H1 (cell line): ENCODE results near the gene EHD4. TPM values are rescaled to one million over a fixed set of nuclear protein-coding genes. Genes with fewer than 3 reads are reported as not detected.

Experiments used
- CTCF ChIA-PET: fragments of 300-600 bp; sonication (Branson Sonifier 250); formaldehyde crosslinking; loops from one replicate; lab custom pipeline; 2021; ENCODE audit not compliant: partially characterized antibody; lab: Charles Lee
- POLR2A ChIA-PET: fragments of 300-600 bp; sonication (Branson Sonifier 250); formaldehyde crosslinking; loops from one replicate; lab custom pipeline; 2021; ENCODE audit warnings: inconsistent platforms; ENCODE audit not compliant: partially characterized antibody; lab: Charles Lee
- DNase-seq, 2 experiments: peaks; one replicate each; pipeline versions ENCODE4 v3.0.0 to v3.0.0-alpha.2; 2010 to 2022; ENCODE audit warnings: low spot score in 2 of 2, low read depth in 1 of 2, mixed read lengths in 1 of 2
- FAIRE-seq: peaks from 2 replicates; lab custom pipeline; 2011; peaks lifted over from hg19 to GRCh38; lab: Jason Lieb, UNC
- H2AFZ ChIP-seq: 2 replicates; pipeline ENCODE4 v1.8.1; 2012; ENCODE audit warnings: low read length, inconsistent platforms
- H2AK5ac ChIP-seq: 2 replicates; pipeline ENCODE4 v1.6.1; 2013; ENCODE audit warnings: low read depth, low read length
- H2BK120ac ChIP-seq: replicated peaks from 2 replicates; pipeline ENCODE3; 2013; ENCODE audit warnings: low read depth, low read length, inconsistent platforms
- H2BK12ac ChIP-seq: 2 replicates; pipeline ENCODE4 v1.6.1; 2013; ENCODE audit warnings: low read depth, low read length
- H2BK15ac ChIP-seq: 2 replicates; pipeline ENCODE4 v1.6.1; 2013; ENCODE audit warnings: low read length
- H2BK20ac ChIP-seq: 2 replicates; pipeline ENCODE4 v1.6.1; 2013; ENCODE audit warnings: low read length
- H2BK5ac ChIP-seq: 2 replicates; pipeline ENCODE4 v1.6.1; 2013; ENCODE audit warnings: low read depth, low read length
- H3K14ac ChIP-seq: 2 replicates; pipeline ENCODE4 v1.6.1; 2013; ENCODE audit warnings: inconsistent platforms; ENCODE audit not compliant: insufficient read length
- H3K18ac ChIP-seq: 2 replicates; pipeline ENCODE4 v1.6.1; 2013; ENCODE audit warnings: low read length; ENCODE audit errors: extremely low read depth
- H3K23ac ChIP-seq: 2 replicates; pipeline ENCODE4 v1.6.1; 2013; ENCODE audit warnings: inconsistent platforms; ENCODE audit not compliant: insufficient read length
- H3K23me2 ChIP-seq: 2 replicates; pipeline ENCODE4 v1.6.1; 2013; ENCODE audit warnings: low read depth, low read length
- H3K27ac ChIP-seq: 2 replicates; pipeline ENCODE4 v1.6.1; 2011; ENCODE audit warnings: low read depth, low read length, inconsistent platforms
- H3K27me3 ChIP-seq, 4 experiments: replicated peaks in 1 of 4; 1 replicate in 1 of 4; 2 replicates in 3 of 4; pipeline versions ENCODE4 v1.6.1 to v1.8.1; 2011 to 2013; ENCODE audit warnings: low read length in 3 of 4, mild to moderate bottlenecking in 3 of 4, inconsistent platforms in 2 of 4, mixed read lengths in 2 of 4, moderate library complexity in 1 of 4; ENCODE audit not compliant: control insufficient read depth in 3 of 4, insufficient read depth in 3 of 4; ENCODE audit errors: extremely low read depth in 1 of 4
- H3K36me3 ChIP-seq, 4 experiments: 2 replicates each; pipeline versions ENCODE4 v1.6.1 to v1.8.1; 2011 to 2013; ENCODE audit warnings: mild to moderate bottlenecking in 4 of 4, low read length in 3 of 4, moderate library complexity in 2 of 4, control low read depth in 1 of 4, inconsistent platforms in 1 of 4; ENCODE audit not compliant: insufficient read depth in 4 of 4, control insufficient read depth in 2 of 4
- H3K4ac ChIP-seq: replicated peaks from 2 replicates; pipeline ENCODE3; 2013; ENCODE audit warnings: low read length, low read depth, mixed read lengths, inconsistent platforms; ENCODE audit not compliant: insufficient read length
- H3K4me1 ChIP-seq, 4 experiments: replicated peaks in 1 of 4; 1 replicate in 1 of 4; 2 replicates in 3 of 4; pipeline versions ENCODE4 v1.6.1 to v1.8.1; 2011 to 2013; ENCODE audit warnings: low read length in 3 of 4, inconsistent platforms in 2 of 4, mixed read lengths in 1 of 4; ENCODE audit not compliant: insufficient read depth in 4 of 4, control insufficient read depth in 3 of 4
- H3K4me2 ChIP-seq, 2 experiments: 2 replicates each; pipeline versions ENCODE4 v1.6.1 to v1.8.1; 2011 to 2013; ENCODE audit warnings: low read depth in 2 of 2, low read length in 2 of 2, control low read depth in 1 of 2, inconsistent platforms in 1 of 2, mild to moderate bottlenecking in 1 of 2; ENCODE audit not compliant: insufficient read depth in 1 of 2
- H3K4me3 ChIP-seq, 4 experiments: fragments of 200-600, 300-600 bp in 1 of 4; sonication (generic), shearing (Covaris generic), sonication (Bioruptor Twin) in 1 of 4; 2 replicates each; pipeline versions ENCODE4 v1.5.1 to v1.8.1; 2011 to 2016; ENCODE audit warnings: low read length in 4 of 4, low read depth in 3 of 4, control low read depth in 2 of 4, inconsistent platforms in 2 of 4, mild to moderate bottlenecking in 2 of 4, mixed read lengths in 1 of 4, moderate library complexity in 1 of 4; ENCODE audit not compliant: insufficient read depth in 2 of 4; ENCODE audit errors: extremely low read depth in 1 of 4
- H3K56ac ChIP-seq: replicated peaks from 2 replicates; pipeline ENCODE3; 2013; ENCODE audit warnings: low read depth, mild to moderate bottlenecking, mixed read lengths, low read length, inconsistent platforms; ENCODE audit not compliant: insufficient read length
- H3K79me1 ChIP-seq: 2 replicates; pipeline ENCODE4 v1.6.1; 2013; ENCODE audit warnings: low read depth, low read length, control low read depth
- H3K79me2 ChIP-seq, 2 experiments: 2 replicates each; pipeline versions ENCODE4 v1.6.1 to v1.8.1; 2012 to 2013; ENCODE audit warnings: low read length in 2 of 2, mild to moderate bottlenecking in 2 of 2, inconsistent platforms in 1 of 2; ENCODE audit not compliant: insufficient read depth in 2 of 2, control insufficient read depth in 1 of 2
- H3K9ac ChIP-seq, 4 experiments: replicated peaks in 1 of 4; 1 replicate in 1 of 4; 2 replicates in 3 of 4; pipeline versions ENCODE4 v1.6.1 to v1.8.1; 2011 to 2013; ENCODE audit warnings: low read depth in 3 of 4, low read length in 3 of 4, control low read depth in 2 of 4, mild to moderate bottlenecking in 2 of 4, moderate library complexity in 2 of 4, inconsistent platforms in 1 of 4; ENCODE audit errors: extremely low read depth in 1 of 4
- H3K9me3 ChIP-seq, 2 experiments: 2 replicates each; pipeline versions ENCODE4 v1.6.1 to v1.8.1; 2012 to 2013; ENCODE audit warnings: mild to moderate bottlenecking in 2 of 2, moderate library complexity in 2 of 2, control low read depth in 1 of 2, inconsistent platforms in 1 of 2, low read depth in 1 of 2, low read length in 1 of 2, mixed read lengths in 1 of 2; ENCODE audit not compliant: insufficient read depth in 2 of 2
- H4K20me1 ChIP-seq, 2 experiments: replicated peaks in 1 of 2; 2 replicates each; pipeline versions ENCODE3 to v1.8.1; 2011 to 2013; ENCODE audit warnings: inconsistent platforms in 2 of 2, low read length in 2 of 2, mild to moderate bottlenecking in 1 of 2; ENCODE audit not compliant: insufficient read depth in 2 of 2, control insufficient read depth in 1 of 2
- H4K5ac ChIP-seq: 2 replicates; pipeline ENCODE4 v1.6.1; 2013; ENCODE audit warnings: low read length, low read depth, mixed read lengths, inconsistent platforms; ENCODE audit not compliant: insufficient read length
- H4K8ac ChIP-seq: 2 replicates; pipeline ENCODE4 v1.8.0; 2013; ENCODE audit warnings: mild to moderate bottlenecking, moderate library complexity, low read length, inconsistent platforms; ENCODE audit not compliant: insufficient read depth; ENCODE audit errors: extremely low read depth
- H4K91ac ChIP-seq: replicated peaks from 2 replicates; pipeline ENCODE3; 2013; ENCODE audit warnings: low read length, mixed read lengths, inconsistent platforms; ENCODE audit not compliant: insufficient read length
- GTF2F1 ChIP-seq: IDR thresholded peaks from 2 replicates; pipeline ENCODE4 v1.6.1; 2012; ENCODE audit warnings: low read depth, low read length, improper control_type of control experiment, borderline replicate concordance
- KDM5A ChIP-seq: fragments of 200-600 bp; IDR thresholded peaks from 2 replicates; pipeline ENCODE4 v1.7.1; 2012; ENCODE audit warnings: mild to moderate bottlenecking, low read length, inconsistent platforms, mixed read lengths
- RFX5 ChIP-seq: IDR thresholded peaks from 2 replicates; pipeline ENCODE4 v1.6.1; 2011; ENCODE audit warnings: low read depth, low read length, improper control_type of control experiment, borderline replicate concordance
- SUZ12 ChIP-seq: fragments of 200-600 bp; sonication (generic); IDR thresholded peaks from 2 replicates; pipeline ENCODE4 v1.6.1; 2012; ENCODE audit warnings: mild to moderate bottlenecking, inconsistent platforms, low read length, moderate library complexity, mixed read lengths
- WGBS, 2 experiments: shearing (Covaris generic) in 1 of 2; methylation state at CpG; one replicate each; pipeline versions ENCODE4 v1.1.6 to v1.1.7; 2013 to 2015; ENCODE audit warnings: low lambda C conversion rate in 2 of 2, mixed read lengths in 2 of 2, inconsistent platforms in 1 of 2, low coverage in 1 of 2, missing lambda C conversion rate in 1 of 2; ENCODE audit not compliant: insufficient replicate concordance in 2 of 2, insufficient coverage in 1 of 2, insufficient read length in 1 of 2; ENCODE audit errors: extremely low coverage in 1 of 2, missing lambda C conversion rate in 1 of 2; 5-methylcytosine and 5-hydroxymethylcytosine counted together
- polyA plus RNA-seq, 7 experiments: library from polyadenylated mRNA; depleted of rRNA in 3 of 7; stranded (reverse) in 5 of 7; unstranded in 2 of 7; fragments of >200 nt in 5 of 7; fragments of 200-250 nt in 2 of 7; gene quantifications; 1 replicate in 5 of 7; 2 replicates in 1 of 7; 4 replicates in 1 of 7; pipeline versions ENCODE4 v1.2.1 to v1.2.3, GENCODE V29; 2011 to 2013; ENCODE audit warnings: missing spikeins in 2 of 7, mixed read lengths in 2 of 7
- total RNA-seq: library from RNA; stranded (reverse); fragmentation: NEBNext Ultra II Directional; extraction: Animal tissue kit (Norgen Biotek cat#: 25700); gene quantifications from 2 replicates; pipeline ENCODE4 v1.2.1, GENCODE V29; 2021

The EHD4 gene
- total and polyA plus RNA-seq, 2 of the 8 experiments (the other 6 are each of a cell fraction or from before 2014, with no cell fraction given): 17.5 to 24.5 TPM

DNA sequence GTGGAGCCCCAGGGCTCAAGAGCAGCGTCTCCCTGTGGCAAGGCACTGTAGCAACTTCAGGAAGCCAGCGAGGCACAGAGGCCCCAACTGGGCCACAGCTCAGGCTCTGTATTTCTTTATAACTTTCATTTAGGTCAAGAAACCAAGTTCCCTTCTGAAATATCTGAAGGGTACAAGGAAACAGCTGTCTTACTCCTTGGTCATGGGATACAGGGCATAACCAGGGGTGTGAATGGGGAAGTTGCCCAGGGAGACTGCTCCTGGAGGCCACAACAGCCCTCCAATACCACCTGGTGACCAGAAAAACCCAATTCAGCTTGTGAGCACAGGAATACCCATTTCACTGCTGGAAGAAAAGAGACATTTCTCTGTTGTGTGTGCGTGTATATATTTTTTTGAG lies 65.2 kb downstream of the EHD4 start:
- no peak overlapping the region for H3K18ac ChIP-seq
- H2AK5ac ChIP-seq: no peak overlapping the region
- H2BK12ac ChIP-seq: no peak overlapping the region
- H3K79me2 ChIP-seq: no peaks in the 10 kb centered on the region; a peak in 1 of 4 replicates
- H3K56ac ChIP-seq: no peak overlapping the region
- ChIA-PET CTCF (interaction anchor here (0.9 to 11.0 kb wide), 13 partner anchors 9 to 185 kb away, joined by 3 to 105 read pairs (median 5); partner anchors contain the start of gene MAPKBP1), POLR2A (interaction anchor here (0.6 to 0.9 kb wide), 3 partner anchors 9 to 643 kb away, joined by 3 read pairs; no protein-coding TSS in a partner anchor)
- no peak overlapping the region for H2BK120ac ChIP-seq
- H3K4me1 ChIP-seq: peaks cover 0 to 4% (median 2%) of the 10 kb centered on the region in 4 experiments; a peak in 1 of 7 replicates
- H4K20me1 ChIP-seq: peaks cover 0 to 28% of the 10 kb centered on the region in 2 experiments
- FAIRE-seq: no peak
- peaks cover 2% of the 10 kb centered on the region; the same call in 1 of the 2 replicates for H3K79me1 ChIP-seq
- H4K5ac ChIP-seq: no peak overlapping the region
- peaks cover 7 to 21% (median 18%) of the 10 kb centered on the region in 4 experiments; a peak in 7 of 8 replicates for H3K36me3 ChIP-seq
- no peak overlapping the region for H2BK15ac ChIP-seq
- no peak overlapping the region for H4K91ac ChIP-seq
- TF ChIP-seq GTF2F1: no peak
- no peak for TF ChIP-seq RFX5
- no peak for TF ChIP-seq KDM5A
- no peak for TF ChIP-seq SUZ12
- H2BK20ac ChIP-seq: no peak overlapping the region
- no peak overlapping the region for H3K23ac ChIP-seq
- H3K4ac ChIP-seq: no peak overlapping the region
- no peak overlapping the region for H3K27ac ChIP-seq
- H2AFZ ChIP-seq: no peak overlapping the region
- peaks cover under 1% of the 10 kb centered on the region; the same call in 1 of the 2 replicates for H3K23me2 ChIP-seq
- DNase-seq: no peak
- H3K14ac ChIP-seq: no peak overlapping the region
- no peak overlapping the region for H3K9ac ChIP-seq
- WGBS, 2 experiments: 83% methylated on average over 3 of the region's 3 CpGs; no CpG with 5 or more reads in 1 of the 2 experiments
- H4K8ac ChIP-seq: no peak overlapping the region
- no peak overlapping the region for H3K4me2 ChIP-seq
- no peaks in the 10 kb centered on the region; a peak in 1 of 7 replicates for H3K27me3 ChIP-seq
- H3K4me3 ChIP-seq: no peak overlapping the region
- H2BK5ac ChIP-seq: no peak overlapping the region
- no peaks in the 10 kb centered on the region for H3K9me3 ChIP-seq
